Stomach smooth muscle (tissue), 2 donors: Measurements from ENCODE around the gene VSX2.

Source experiments
- H3K27ac ChIP-seq: one replicate; pipeline ENCODE4 v1.7.0; 2013; ENCODE audit warnings: mild to moderate bottlenecking, low read length, inconsistent platforms
- H3K27me3 ChIP-seq, 2 donors: one replicate each; pipeline ENCODE4 v1.7.0; 2013; ENCODE audit warnings: low read length in 2 of 2; ENCODE audit not compliant: insufficient read depth in 2 of 2, control insufficient read depth in 1 of 2
- H3K36me3 ChIP-seq, 2 donors: one replicate each; pipeline ENCODE4 v1.7.0; 2013; ENCODE audit warnings: low read length in 2 of 2; ENCODE audit not compliant: control insufficient read depth in 2 of 2, insufficient read depth in 2 of 2
- H3K4me1 ChIP-seq: one replicate; pipeline ENCODE4 v1.7.0; 2013; ENCODE audit warnings: low read length; ENCODE audit not compliant: control insufficient read depth, insufficient read depth
- H3K4me3 ChIP-seq, 2 donors: one replicate each; pipeline ENCODE4 v1.7.0; 2013; ENCODE audit warnings: low read length in 2 of 2
- H3K9ac ChIP-seq, 2 donors: one replicate each; pipeline ENCODE4 v1.7.0; 2013; ENCODE audit warnings: low read length in 2 of 2, mild to moderate bottlenecking in 1 of 2
- H3K9me3 ChIP-seq, 2 donors: one replicate each; pipeline ENCODE4 v1.7.0; 2013; ENCODE audit warnings: low read length in 2 of 2; ENCODE audit not compliant: control insufficient read depth in 2 of 2
- donor health status: healthy.
- donor health status: Pancreatic carcinoma.

VSX2 gene

DNA sequence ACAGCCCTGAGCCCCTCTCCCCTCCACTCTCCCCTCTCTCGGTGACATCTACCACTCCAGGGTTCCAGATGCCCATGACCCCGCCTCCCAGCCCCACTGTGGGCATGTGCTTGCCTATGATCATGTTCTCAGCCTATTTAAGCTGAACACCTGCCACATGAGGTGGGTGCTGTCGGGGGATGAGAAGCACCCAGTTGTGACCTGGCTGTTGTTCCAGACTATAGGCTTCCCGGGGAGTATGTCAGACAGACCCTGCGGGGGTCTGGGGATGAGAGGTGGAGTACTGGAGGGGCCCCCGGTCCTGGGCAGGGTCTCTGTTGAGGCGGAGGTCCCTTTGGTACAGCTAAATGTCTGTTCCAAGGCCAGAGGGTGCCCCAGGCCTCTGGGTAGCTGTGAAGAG is 6.0 kb downstream of the VSX2 start:
- H3K4me1 ChIP-seq, result peaks cover 15% of the 10 kb centered on the region
- H3K4me3 ChIP-seq, result no peak overlapping the region
- no peaks in the 10 kb centered on the region for H3K36me3 ChIP-seq
- H3K9me3 ChIP-seq, result no peaks in the 10 kb centered on the region
- peaks cover 47 to 59% of the 10 kb centered on the region in 2 donors for H3K27me3 ChIP-seq
- H3K9ac ChIP-seq, result no peak overlapping the region
- H3K27ac ChIP-seq, result no peak overlapping the region

DNA sequence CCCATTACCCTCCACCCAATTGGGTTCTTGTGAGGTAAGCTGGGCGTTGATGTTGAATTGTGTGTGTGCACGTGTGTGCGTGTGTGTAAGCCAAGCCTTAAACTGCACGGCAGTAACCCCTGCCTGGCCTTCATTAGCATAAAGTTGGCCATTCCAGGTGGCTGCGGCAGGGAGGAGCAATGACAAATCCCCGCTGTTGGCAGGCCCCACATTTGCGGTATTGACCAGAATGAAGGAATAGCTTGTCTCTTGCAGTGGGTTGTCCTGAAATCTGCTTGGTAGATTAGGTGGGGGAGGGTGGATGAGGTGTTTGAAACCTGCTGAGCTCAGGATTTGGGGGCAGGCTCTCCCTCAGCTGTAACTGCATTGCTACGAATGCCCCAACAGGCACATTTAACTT is 7.3 kb downstream of the VSX2 start:
- H3K27me3 ChIP-seq, result peaks cover 34 to 47% of the 10 kb centered on the region in 2 donors

DNA sequence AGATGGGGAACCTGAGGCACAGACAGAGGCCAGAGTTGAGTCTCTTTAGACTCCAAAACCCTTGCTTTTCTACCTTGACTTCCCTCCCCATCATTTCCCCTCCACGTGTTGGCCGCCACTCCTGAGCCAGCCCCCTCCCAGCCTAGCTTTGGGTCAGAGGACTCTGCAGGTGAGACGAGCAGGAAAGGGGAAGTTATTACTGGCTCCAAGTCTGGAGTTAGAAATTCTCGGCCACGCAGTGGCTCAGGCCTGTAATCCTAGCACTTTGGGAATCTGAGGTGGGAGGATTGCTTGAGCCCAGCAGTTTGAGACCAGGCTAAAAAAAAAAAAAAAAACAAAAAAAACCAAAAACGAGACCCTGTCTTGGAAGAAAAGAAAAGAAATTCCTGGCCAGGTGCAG is 8.8 kb downstream of the VSX2 start:
- Histone ChIP-seq H3K9me3 (no peaks in the 10 kb centered on the region), H3K27me3 (peaks cover 20 to 38% of the 10 kb centered on the region in 2 donors), H3K4me3 (no peak overlapping the region), H3K36me3 (no peaks in the 10 kb centered on the region), H3K4me1 (peaks cover 4% of the 10 kb centered on the region), H3K9ac (no peak overlapping the region), H3K27ac (no peak overlapping the region)

More for the DNA sequence above, 7.3 kb downstream of the VSX2 start:
- Histone ChIP-seq H3K27ac (no peak overlapping the region), H3K4me3 (no peak overlapping the region), H3K9ac (no peak overlapping the region), H3K36me3 (no peaks in the 10 kb centered on the region), H3K9me3 (no peaks in the 10 kb centered on the region), H3K4me1 (peaks cover 2% of the 10 kb centered on the region)

DNA sequence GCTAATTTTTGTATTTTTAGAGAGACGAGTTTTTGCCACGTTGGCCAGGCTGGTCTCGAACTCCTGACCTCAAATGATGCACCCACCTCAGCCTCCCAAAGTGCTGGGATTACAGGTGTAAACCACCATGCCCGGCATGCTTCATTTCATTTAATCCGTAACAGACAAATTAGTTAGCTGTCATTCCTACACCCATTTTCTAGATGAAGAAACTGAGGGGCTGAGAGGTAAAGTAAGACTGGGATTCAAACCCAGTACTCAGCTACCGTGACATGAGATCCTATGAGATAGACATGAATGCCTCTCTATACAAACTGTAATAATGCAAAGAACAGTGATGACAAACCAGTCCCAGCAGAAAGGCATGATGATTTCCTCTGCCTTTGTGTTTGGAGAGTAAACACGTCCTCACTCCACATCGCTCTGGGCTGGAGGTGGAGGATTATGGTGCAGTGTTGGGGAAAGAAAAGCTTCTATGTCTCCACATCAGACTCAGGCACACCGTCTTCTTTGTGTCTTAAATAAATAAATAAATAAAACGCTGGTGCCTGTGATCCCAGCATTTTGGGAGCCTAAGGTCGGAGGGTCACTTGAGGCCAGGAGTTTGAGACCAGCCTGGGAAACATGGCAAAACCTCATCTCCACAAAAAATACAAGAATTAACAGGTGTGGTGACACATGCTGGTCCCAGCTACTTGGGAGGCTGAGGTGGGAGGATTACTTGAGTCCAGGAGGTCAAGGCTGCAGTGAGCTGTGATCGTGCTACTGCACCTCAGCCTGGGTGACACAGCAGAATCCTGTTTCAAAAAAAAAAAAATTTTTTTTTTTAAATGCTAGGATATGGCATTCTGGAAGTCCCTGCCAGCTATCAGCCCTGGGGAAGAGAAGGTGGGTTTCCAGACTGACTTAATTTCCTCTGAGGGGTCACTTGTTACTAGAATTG is 10.5 kb downstream of the VSX2 start:
- no peak overlapping the region for H3K4me3 ChIP-seq
- H3K9ac ChIP-seq, result no peak overlapping the region
- H3K36me3 ChIP-seq, result no peaks in the 10 kb centered on the region
- peaks cover 9 to 23% of the 10 kb centered on the region in 2 donors for H3K27me3 ChIP-seq
- no peaks in the 10 kb centered on the region for H3K9me3 ChIP-seq
- peaks cover 4% of the 10 kb centered on the region for H3K4me1 ChIP-seq
- no peak overlapping the region for H3K27ac ChIP-seq

DNA sequence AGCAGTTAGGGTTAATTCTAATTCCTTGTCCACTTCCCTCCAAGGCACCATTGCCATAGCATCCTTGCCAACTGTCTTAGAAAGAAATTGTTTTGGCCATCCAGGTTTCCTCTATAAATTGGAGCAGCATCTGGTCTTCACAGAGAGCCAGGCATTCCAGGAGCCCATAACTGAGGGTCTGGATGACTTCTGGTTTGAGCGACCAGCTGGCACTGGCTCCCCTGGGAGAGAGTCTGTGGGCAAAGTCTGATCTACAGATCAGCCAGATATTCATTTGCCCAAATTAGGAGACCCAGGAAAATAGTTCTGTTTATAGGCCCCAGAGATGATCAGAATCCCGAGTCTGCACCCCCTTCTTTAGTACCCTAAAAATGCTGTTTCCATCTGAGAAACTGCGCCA is 16.0 kb downstream of the VSX2 start:
- Histone ChIP-seq H3K27me3 (peaks cover 7 to 13% of the 10 kb centered on the region in 2 donors), H3K9me3 (no peaks in the 10 kb centered on the region), H3K4me3 (no peak overlapping the region), H3K36me3 (no peaks in the 10 kb centered on the region), H3K27ac (no peak overlapping the region), H3K9ac (no peak overlapping the region), H3K4me1 (peaks cover 16% of the 10 kb centered on the region)

DNA sequence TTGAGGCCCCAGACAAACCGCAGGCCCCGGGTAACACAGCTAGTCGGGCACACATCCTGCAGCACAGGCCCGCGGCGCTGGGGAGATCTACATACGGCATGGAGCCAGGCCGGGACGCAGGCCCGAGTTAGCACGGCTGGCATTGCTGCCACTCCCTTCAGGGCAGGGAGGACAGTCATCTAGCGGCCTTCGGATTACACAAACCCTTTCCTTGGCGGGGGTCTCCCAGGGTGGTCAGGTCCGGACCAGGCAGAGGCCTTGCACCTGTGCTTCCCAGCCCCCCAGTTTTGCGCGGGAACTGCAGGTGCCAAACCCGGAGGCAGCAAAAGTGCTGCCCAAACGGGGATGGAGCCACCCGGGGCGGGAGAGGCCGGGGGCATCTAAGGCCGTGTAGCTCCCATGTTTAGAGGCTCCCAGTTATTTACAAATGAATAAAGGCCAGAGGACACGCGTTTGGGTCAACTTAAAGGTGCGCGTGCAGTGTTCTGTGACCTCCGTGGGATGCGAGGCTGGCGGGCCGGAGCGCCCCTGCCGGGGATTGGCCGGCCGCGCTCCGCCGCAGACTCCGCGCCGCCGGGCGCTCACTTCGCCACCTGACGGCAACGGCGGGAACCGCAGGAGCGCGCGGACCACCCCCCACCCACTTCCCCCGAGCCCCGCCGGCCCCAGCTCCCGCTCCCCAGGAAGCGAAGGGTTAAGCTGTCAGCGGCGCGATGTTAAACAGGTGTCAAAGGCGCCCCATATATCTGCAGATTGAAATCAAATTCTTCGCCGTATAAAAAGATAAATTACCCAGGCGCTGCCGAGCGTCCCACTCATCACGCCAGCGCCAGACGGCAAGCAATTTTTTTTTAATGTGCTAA is 18.1 kb downstream of the VSX2 start:
- Histone ChIP-seq H3K9me3 (no peaks in the 10 kb centered on the region), H3K36me3 (no peaks in the 10 kb centered on the region), H3K27me3 (peaks cover 2 to 13% of the 10 kb centered on the region in 2 donors), H3K4me3 (peak overlapping the region; percentile 63 to 72), H3K4me1 (peaks cover 12% of the 10 kb centered on the region), H3K27ac (no peak overlapping the region), H3K9ac (peak overlapping the region in 1 of 2 donors; percentile 45)

DNA sequence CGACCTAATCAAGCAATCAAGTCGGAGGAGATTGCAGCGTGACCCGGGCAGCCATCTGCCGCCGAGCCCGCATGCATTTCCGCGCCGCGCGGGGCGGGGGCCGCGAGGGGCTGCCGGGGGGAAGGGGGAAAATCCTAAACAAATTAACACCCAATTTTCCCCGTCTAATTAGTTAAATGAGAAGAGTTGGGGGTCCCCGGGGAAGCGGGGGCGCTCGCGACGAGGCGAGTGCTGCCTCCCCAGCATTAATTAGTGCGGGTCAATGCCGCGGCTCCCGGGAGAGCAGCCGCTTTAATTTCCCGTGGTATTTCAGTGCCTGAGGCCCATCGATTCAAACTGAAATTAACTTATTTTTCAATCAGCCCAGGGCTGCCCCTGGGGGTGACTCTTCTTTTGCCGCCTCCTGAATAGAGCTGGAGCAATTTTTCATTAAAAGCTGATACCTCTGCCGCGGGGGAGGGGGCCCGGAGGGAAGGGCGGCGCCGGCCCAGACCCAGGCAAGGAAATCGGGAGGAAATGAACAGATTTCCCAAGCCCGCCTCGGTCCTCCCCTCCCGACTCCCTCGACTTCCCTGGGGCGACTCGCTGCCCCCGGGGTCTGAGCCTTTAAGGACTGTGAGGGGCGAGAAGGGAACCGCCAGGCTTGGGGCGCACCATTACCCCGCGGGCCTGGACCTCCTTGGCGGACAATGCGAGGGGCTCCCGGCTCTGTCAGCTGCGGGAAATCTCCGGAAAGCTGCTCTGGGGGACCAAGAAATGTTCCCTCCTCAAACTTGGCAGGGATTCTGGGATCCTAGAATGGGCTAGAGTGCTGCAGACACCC is 18.9 kb downstream of the VSX2 start:
- no peaks in the 10 kb centered on the region for H3K36me3 ChIP-seq
- H3K9ac ChIP-seq, result peak overlapping the region in 1 of 2 donors; percentile 45
- H3K27ac ChIP-seq, result no peak overlapping the region
- H3K4me1 ChIP-seq, result peaks cover 12% of the 10 kb centered on the region
- peak overlapping the region; percentile 63 to 72 for H3K4me3 ChIP-seq
- H3K27me3 ChIP-seq, result peaks cover 2 to 13% of the 10 kb centered on the region in 2 donors
- no peaks in the 10 kb centered on the region for H3K9me3 ChIP-seq

DNA sequence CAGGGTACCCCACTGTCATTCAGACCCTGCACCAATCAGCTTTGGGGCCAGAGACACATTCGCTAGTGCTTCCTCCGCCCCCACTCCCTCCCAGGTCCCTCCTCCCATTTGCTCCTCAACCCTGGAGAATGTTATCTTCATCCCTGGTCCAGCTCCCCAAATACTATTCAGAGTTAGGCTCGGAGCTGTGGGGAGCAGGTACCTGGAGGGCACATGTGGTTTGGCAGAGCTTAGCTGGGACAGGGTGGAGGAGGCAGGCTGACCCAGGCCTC is 19.5 kb downstream of the VSX2 start:
- peaks cover 2 to 13% of the 10 kb centered on the region in 2 donors for H3K27me3 ChIP-seq
- H3K9ac ChIP-seq, result peak overlapping the region in 1 of 2 donors; percentile 20
- H3K27ac ChIP-seq, result no peak overlapping the region
- no peaks in the 10 kb centered on the region for H3K9me3 ChIP-seq
- peak overlapping the region in 1 of 2 donors; percentile 72 for H3K4me3 ChIP-seq
- H3K36me3 ChIP-seq, result no peaks in the 10 kb centered on the region
- H3K4me1 ChIP-seq, result peaks cover 12% of the 10 kb centered on the region

DNA sequence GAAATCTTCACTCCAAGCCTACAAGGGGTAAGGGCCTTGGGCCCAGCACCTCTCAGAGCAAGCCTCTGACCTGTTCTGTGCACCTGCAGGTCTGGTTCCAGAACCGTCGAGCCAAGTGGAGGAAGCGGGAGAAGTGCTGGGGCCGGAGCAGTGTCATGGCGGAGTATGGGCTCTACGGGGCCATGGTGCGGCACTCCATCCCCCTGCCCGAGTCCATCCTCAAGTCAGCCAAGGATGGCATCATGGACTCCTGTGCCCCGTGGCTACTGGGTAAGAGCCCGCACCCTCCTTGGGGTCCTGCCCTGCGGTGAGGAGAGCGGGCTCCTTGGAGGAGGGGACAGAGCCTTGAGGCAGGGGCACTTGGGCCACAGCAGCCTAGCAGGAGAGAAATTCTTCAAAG is 20.3 kb downstream of the VSX2 start:
- Histone ChIP-seq H3K27me3 (peaks cover 2 to 13% of the 10 kb centered on the region in 2 donors), H3K9ac (no peak overlapping the region), H3K9me3 (no peaks in the 10 kb centered on the region), H3K4me1 (peaks cover 12% of the 10 kb centered on the region), H3K27ac (no peak overlapping the region), H3K36me3 (no peaks in the 10 kb centered on the region), H3K4me3 (no peak overlapping the region)

DNA sequence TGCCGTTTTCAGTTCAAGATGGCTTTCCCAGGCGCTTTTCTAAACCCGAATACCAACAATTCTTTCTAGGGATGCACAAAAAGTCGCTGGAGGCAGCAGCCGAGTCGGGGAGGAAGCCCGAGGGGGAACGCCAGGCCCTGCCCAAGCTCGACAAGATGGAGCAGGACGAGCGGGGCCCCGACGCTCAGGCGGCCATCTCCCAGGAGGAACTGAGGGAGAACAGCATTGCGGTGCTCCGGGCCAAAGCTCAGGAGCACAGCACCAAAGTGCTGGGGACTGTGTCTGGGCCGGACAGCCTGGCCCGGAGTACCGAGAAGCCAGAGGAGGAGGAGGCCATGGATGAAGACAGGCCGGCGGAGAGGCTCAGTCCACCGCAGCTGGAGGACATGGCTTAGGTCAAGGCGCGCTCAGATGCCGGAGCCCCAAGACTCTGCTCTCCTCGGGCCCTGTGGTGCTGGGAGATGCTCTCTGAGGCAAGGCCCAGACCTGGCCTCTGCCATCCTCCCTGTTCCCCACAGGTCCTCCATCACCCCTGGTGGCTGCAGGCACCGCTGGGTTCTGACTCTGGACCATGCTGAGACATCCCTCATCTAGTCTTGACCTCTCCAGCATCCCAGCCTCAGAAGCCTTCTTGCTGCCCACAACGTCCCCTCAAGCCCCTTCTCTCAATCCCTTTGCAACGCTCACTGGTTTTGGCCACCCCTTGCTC is 21.4 kb downstream of the VSX2 start:
- Histone ChIP-seq H3K27ac (no peak overlapping the region), H3K4me1 (peaks cover 12% of the 10 kb centered on the region), H3K9ac (no peak overlapping the region), H3K4me3 (no peak overlapping the region), H3K27me3 (peaks cover 2 to 13% of the 10 kb centered on the region in 2 donors), H3K9me3 (no peaks in the 10 kb centered on the region), H3K36me3 (no peaks in the 10 kb centered on the region)
